Stimulated activated CD4-positive, alpha-beta T cell treated with anti-CD3 and anti-CD28 coated beads, Interleukin-2, amount 100 ng/mL, for 48 hours (primary cell): Measurements from ENCODE around the gene HNRNPH2.

ENCODE experiments used
- DNase-seq, 2 donors: peaks; one replicate each; pipeline ENCODE4 v3.0.0-alpha.2; 2020

The HNRNPH2 gene, protein sequence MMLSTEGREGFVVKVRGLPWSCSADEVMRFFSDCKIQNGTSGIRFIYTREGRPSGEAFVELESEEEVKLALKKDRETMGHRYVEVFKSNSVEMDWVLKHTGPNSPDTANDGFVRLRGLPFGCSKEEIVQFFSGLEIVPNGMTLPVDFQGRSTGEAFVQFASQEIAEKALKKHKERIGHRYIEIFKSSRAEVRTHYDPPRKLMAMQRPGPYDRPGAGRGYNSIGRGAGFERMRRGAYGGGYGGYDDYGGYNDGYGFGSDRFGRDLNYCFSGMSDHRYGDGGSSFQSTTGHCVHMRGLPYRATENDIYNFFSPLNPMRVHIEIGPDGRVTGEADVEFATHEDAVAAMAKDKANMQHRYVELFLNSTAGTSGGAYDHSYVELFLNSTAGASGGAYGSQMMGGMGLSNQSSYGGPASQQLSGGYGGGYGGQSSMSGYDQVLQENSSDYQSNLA

GRCh38 chrX:101407748-101408531 lies at the start of gene HNRNPH2, which contains the start of gene GLA:
Gene HNRNPH2, plus strand, starts transcription at chrX:101408222. Its CDS starts 3,767 bp downstream, at chrX:101411989.
Gene GLA, minus strand, starts transcription at chrX:101407925. Its CDS starts 22 bp downstream, at chrX:101407903.
- DNase-seq = peak; percentile 74 to 76

- no peak for DNase-seq
Measured at GRCh38 chrX:101359966-101360365, 48.1 kb upstream of the HNRNPH2 start.

GRCh38 chrX:101360390-101360789 lies 47.6 kb upstream of the HNRNPH2 start:
- no peak for DNase-seq

- no peak for DNase-seq
Measured at GRCh38 chrX:101362116-101362515, 45.9 kb upstream of the HNRNPH2 start.

DNA sequence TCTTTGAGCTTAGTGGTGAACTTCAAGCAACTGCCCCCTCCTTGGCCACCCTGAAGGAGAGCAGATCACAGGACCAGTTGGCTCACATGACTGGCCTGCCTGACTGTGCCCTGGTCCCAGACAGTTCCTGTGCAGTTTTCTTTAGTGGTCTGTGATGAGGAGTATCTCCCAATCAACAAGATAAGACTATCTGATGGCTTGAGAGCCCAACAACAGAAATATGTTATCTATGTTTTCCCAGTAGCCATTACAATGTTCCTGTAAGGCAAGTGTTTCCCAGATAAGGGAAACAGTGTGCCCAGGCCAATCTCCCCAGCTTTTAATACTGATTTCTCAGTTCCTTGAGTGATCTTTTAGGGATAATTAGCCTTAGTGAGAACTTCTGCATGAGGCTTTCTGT lies 45.3 kb upstream of the HNRNPH2 start:
- no peak for DNase-seq

GRCh38 chrX:101365301-101365795 lies 42.7 kb upstream of the HNRNPH2 start:
- no peak for DNase-seq

GRCh38 chrX:101368800-101369199 lies 39.2 kb upstream of the HNRNPH2 start:
- DNase-seq = no peak

DNA sequence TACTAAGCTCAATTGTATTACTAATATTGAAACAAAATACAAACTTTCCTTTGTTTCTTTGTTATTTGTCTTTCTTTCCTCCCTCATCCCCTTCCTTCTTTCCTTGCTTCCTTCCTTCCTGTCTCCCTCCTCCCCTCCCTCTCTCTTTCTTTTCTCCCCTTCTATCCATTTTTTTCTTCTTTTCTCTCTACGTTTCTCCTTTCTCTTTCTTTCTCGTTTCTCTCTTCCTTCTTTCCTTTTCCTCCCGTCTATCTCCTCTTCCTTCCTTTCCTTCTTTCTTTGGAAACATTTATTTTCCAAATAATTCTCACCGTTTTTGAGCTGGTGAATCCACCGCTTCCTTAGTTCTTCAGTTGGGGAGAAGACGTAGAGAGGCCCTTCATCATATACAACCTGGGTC lies 38.3 kb upstream of the HNRNPH2 start:
- DNase-seq = no peak

GRCh38 chrX:101370888-101371504 lies 37.0 kb upstream of the HNRNPH2 start:
- DNase-seq = no peak

DNA sequence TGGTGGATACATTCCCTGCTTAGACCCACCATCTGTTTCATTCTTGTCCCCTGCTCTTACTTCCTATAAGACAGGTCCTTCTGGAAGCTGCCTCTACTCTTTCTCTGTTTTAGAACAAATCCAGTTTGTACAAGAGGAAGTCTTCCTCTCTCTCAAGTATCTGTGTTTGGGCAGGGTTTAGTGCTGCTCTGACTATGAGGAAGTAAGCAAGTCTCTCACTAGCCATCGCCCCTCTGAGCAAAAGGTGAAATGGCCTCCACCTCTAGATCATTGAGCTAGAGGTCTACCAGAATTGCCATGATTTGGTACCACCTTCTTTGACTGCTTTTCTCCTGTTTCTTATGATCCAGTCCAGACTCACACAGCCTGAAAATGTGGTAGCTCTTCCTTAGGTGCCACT lies 30.5 kb upstream of the HNRNPH2 start:
- no peak for DNase-seq

GRCh38 chrX:101383679-101384205 lies 24.3 kb upstream of the HNRNPH2 start:
- DNase-seq = no peak

DNA sequence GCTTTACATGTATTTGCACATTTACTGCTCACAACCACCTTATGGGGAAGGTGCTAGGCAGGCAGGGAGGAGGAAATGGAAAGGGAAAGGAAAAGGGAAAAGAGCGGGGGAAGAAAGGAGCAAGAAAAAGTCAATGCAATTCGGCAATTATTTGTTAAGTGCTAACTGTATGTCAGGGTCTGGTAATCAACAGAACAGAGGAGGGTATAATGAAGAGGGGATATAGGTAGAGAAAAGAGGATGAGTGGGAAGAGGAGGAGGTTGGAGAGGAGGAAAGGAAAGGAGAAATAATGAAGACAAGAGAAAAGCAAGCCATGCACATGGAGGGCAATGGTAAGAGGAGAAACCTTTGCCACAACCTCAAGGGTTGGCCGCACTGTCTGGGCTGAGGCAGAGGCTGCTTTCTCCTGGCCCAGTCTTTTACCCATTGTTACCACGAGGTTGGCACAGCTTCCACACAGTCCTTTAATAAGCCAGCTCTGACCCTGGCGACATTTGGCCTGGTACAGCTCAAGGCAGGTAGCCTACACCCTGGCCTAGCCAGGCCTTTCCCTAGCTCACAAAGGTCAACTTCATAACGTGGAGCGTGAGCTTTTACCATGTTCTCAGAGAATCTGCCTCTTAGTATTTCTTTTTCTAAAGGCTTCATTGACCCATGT lies 22.9 kb upstream of the HNRNPH2 start:
- no peak for DNase-seq

- DNase-seq = no peak
Measured at GRCh38 chrX:101385795-101386541, 22.1 kb upstream of the HNRNPH2 start, which contains the start of gene BTK. Gene BTK, minus strand, starts transcription at chrX:101386191. Its CDS starts 10,907 bp downstream, at chrX:101375284.

DNA sequence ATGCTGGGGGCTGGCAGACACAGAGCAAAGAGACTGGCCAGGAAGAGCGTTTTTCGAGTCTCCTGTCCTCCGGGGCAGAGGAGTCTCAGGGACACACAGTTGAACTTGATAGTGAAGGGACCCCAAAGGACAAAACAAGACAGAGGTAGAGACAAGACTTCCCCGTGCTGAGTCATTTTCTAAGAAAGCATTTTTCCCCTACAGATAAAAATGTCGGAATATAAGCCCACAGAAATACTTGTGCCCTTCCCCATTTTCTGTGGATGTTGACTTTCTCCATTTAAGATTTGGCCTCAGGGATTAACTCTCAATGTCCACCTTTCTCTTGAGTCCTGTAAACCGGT lies 21.5 kb upstream of the HNRNPH2 start:
- DNase-seq = no peak

DNA sequence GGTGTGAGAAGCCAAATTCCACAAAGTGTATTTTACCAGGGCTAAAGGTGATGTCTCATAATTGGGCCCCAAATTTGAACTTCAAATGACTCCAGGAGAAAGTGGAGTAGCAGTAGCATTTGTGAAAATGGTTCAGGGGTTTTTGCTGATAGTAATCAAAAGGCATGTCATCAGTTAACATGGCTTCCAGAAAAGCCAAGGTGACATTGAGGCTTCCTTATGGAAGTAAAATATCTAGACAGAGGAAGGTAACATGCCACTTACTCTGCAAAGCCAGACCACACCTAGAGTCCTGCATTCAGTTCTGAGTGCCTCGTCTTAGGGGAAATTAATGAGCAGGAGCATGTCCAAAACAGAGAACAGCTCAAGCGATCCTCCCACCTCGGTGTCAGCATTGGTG lies 19.4 kb upstream of the HNRNPH2 start:
- no peak for DNase-seq

GRCh38 chrX:101390664-101391525 lies 17.1 kb upstream of the HNRNPH2 start, which contains the start of gene RPL36A:
Gene RPL36A, plus strand, starts transcription at chrX:101391011. Its CDS starts 33 bp downstream, at chrX:101391044.
- DNase-seq = peak; percentile 70 to 71

DNA sequence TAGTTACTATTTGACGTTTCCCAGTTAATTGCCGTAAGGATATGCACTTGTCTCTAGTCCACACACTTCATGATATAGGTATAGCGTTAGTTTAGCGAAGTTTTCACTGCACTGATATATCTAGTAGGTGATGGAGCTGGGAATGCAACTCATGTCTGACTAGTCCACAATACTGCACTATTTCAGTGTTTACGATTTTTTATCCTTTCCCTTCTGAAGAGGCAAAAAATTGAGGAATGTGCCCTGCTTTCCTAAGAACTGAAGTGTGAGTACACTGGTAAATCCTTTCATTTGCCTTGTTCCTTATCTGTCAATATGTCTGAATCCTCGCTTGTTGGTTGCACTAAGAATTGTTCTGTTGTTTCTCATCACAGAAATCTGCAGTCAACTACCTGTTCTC lies 16.2 kb upstream of the HNRNPH2 start:
- DNase-seq = no peak

DNA sequence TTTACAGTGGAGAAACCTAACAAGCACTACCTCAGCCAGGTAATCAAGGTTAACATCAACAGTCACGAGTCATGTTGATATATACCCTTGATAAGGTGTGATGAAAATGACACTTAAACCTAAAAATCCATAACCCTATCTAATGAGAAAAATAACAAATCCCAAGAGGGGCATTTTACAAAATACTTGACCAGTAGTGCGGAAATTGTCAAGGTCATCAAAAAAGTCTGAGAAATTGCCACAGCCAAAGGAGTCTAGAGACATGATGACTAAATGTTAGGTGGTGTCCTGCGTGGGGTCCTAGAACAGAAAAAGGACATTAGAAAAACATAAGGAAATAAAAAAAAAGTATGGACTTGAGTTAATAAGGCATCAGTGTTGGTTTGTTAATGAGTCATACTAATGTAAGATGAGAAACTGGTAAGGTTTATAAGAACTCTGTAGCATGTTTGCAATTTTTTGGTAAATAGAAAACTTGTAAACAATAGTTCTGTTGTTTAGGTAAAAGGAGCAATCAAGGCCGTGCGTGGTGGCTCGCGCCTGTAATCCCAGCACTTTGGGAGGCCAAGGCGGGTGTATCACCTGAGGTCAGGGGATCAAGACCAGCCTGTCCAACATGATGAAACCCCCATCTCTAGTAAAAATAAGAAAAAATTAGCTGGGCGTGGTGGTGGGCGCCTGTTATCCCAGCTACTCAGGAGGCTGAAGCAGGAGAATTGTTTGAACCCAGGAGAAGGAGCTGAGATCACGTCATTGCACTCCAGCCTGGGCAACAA lies 14.3 kb upstream of the HNRNPH2 start:
- DNase-seq = no peak

GRCh38 chrX:101394372-101394771 lies 13.7 kb upstream of the HNRNPH2 start:
- DNase-seq = no peak

DNA sequence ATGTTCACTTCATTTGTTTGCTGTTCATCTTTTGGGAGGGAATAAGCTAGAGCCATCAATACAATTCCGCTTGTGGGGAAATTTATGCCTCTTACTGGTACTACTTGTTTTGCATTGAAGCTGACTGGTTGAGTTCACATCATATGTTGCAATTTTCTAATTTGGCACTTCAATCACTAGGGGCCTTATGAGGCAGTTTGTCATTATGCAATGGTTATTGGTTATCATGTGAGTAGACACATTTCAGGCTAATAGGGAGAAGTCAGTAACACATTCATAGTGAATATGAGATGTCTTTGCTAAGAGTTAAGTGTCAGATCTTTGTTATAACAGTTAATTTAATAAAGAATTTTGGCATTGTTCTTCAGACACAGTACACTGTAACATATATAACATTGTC lies 12.2 kb upstream of the HNRNPH2 start:
- DNase-seq = no peak
